HepG2 (cell line): ENCODE measurements around the gene VEZT. TPM values are rescaled to one million over a fixed set of nuclear protein-coding genes. Genes with fewer than 3 reads are reported as not detected.

ENCODE experiments used
- ATAC-seq: fragments of 200-7000 bp; cut with Tn5 transposase; 3 replicates; pipeline ENCODE4 v1.9.1; 2020; ENCODE audit warnings: mild to moderate bottlenecking, moderate library complexity
- BruUV-seq: library from RNA; stranded (reverse); fragments of 400-500 nt; replicated peaks from 2 replicates; lab custom pipeline; 2021; lab: Mats Ljungman, UMichigan
- CTCF ChIA-PET: fragments of 300-600 bp; formaldehyde crosslinking; extraction: SDS; loops from one replicate; lab custom pipeline; 2021; ENCODE audit warnings: low total read pairs, inconsistent platforms, low intra/inter-chr PET ratio; lab: Yijun Ruan, JAX
- POLR2A ChIA-PET: fragments of 350-600 bp; sonication (Branson Sonifier 250); formaldehyde crosslinking; loops from one replicate; lab custom pipeline; 2020; ENCODE audit warnings: antibody characterized with exemption, inconsistent platforms; lab: Yijun Ruan, JAX
- DNase-seq: peaks from one replicate; pipeline ENCODE4 v3.0.0-alpha.2; 2015; ENCODE audit warnings: low spot score
- FAIRE-seq: peaks from 3 replicates; lab custom pipeline; 2011; peaks lifted over from hg19 to GRCh38; lab: Jason Lieb, UNC
- H2AFZ ChIP-seq: one replicate; pipeline ENCODE4 v1.6.1; 2011; ENCODE audit warnings: low read length, inconsistent platforms
- H3K27ac ChIP-seq: fragments of 300-600 bp; 3 replicates; pipeline ENCODE4 v1.8.0; 2011; ENCODE audit warnings: mixed run types, mild to moderate bottlenecking, mixed read lengths, low read length, inconsistent platforms; ENCODE audit not compliant: insufficient read depth; ENCODE audit errors: extremely low read length
- H3K27me3 ChIP-seq, 2 experiments: fragments of 200-600 bp in 1 of 2; 2 replicates in 1 of 2; 3 replicates in 1 of 2; pipeline versions ENCODE4 v1.6.0 to v1.8.0; 2011; ENCODE audit warnings: low read length in 2 of 2, mild to moderate bottlenecking in 2 of 2, moderate library complexity in 2 of 2, inconsistent platforms in 1 of 2; ENCODE audit not compliant: insufficient read depth in 2 of 2, control insufficient read depth in 1 of 2
- H3K36me3 ChIP-seq, 2 experiments: fragments of 200-600 bp in 1 of 2; replicated peaks in 1 of 2; 2 replicates in 1 of 2; 3 replicates in 1 of 2; pipeline versions ENCODE4 v1.5.1 to v1.8.0; 2011; ENCODE audit warnings: low read length in 2 of 2, inconsistent platforms in 1 of 2; ENCODE audit not compliant: insufficient read depth in 2 of 2, control insufficient read depth in 1 of 2
- H3K4me1 ChIP-seq: 2 replicates; pipeline ENCODE4 v1.5.1; 2012; ENCODE audit warnings: low read length, inconsistent platforms; ENCODE audit not compliant: insufficient read depth
- H3K4me2 ChIP-seq: 2 replicates; pipeline ENCODE4 v1.6.0; 2011; ENCODE audit warnings: low read depth, low read length, inconsistent platforms
- H3K4me3 ChIP-seq, 3 experiments: fragments of 200-600 bp in 1 of 3; sonication (generic), shearing (Covaris generic) in 1 of 3; replicated peaks in 1 of 3; 2 replicates each; pipeline ENCODE4 v1.5.1; 2011 to 2016; ENCODE audit warnings: low read length in 3 of 3, inconsistent platforms in 2 of 3, low read depth in 2 of 3, mild to moderate bottlenecking in 2 of 3, control low read depth in 1 of 3, mixed read lengths in 1 of 3; ENCODE audit not compliant: insufficient read depth in 1 of 3
- H3K79me2 ChIP-seq: one replicate; pipeline ENCODE4 v1.6.1; 2011; ENCODE audit warnings: low read length, inconsistent platforms; ENCODE audit not compliant: insufficient read depth
- H3K9ac ChIP-seq: 2 replicates; pipeline ENCODE4 v1.6.0; 2011; ENCODE audit warnings: mild to moderate bottlenecking, low read depth, low read length, inconsistent platforms; ENCODE audit not compliant: insufficient read depth
- H3K9me3 ChIP-seq: 2 replicates; pipeline ENCODE4 v1.5.1; 2012; ENCODE audit warnings: mild to moderate bottlenecking, low read length
- H4K20me1 ChIP-seq: 2 replicates; pipeline ENCODE4 v1.6.0; 2011; ENCODE audit warnings: inconsistent platforms, mild to moderate bottlenecking, low read length, moderate library complexity; ENCODE audit not compliant: insufficient read depth
- ARNT2 ChIP-seq: sonication (generic); formaldehyde crosslinking; IDR thresholded peaks from 2 replicates; pipeline ENCODE4 v1.8.0; 2022; ENCODE audit warnings: mild to moderate bottlenecking, low read depth, missing genetic modification reagents, moderate library complexity
- FIP1L1 ChIP-seq: fragments of 200-400 bp; formaldehyde crosslinking; IDR thresholded peaks from 2 replicates; pipeline ENCODE4 v1.6.1; 2018; ENCODE audit warnings: low read depth, mild to moderate bottlenecking, low read length, moderate library complexity, borderline replicate concordance; ENCODE audit not compliant: insufficient read depth
- GFI1 ChIP-seq: sonication (generic); formaldehyde crosslinking; IDR thresholded peaks from 2 replicates; pipeline ENCODE4 v1.5.0; 2020; ENCODE audit warnings: missing genetic modification reagents, mild to moderate bottlenecking, borderline replicate concordance
- HHEX ChIP-seq: IDR thresholded peaks from 2 replicates; pipeline ENCODE4 v1.6.1; 2016; ENCODE audit warnings: control low read depth
- PRPF4 ChIP-seq: fragments of 200-400 bp; formaldehyde crosslinking; IDR thresholded peaks from 2 replicates; pipeline ENCODE4 v1.6.1; 2016; ENCODE audit warnings: low read length, low read depth; ENCODE audit not compliant: poor library complexity, severe bottlenecking
- SRF ChIP-seq: IDR thresholded peaks from 2 replicates; pipeline ENCODE4 v1.6.1; 2011; ENCODE audit warnings: mild to moderate bottlenecking, low read depth, low read length, moderate library complexity
- ZC3H13 ChIP-seq: sonication (generic); formaldehyde crosslinking; IDR thresholded peaks from 2 replicates; pipeline ENCODE4 v1.8.1; 2023; ENCODE audit warnings: mild to moderate bottlenecking, missing genetic modification reagents, moderate library complexity
- ZNF20 ChIP-seq: sonication (generic); formaldehyde crosslinking; IDR thresholded peaks from 2 replicates; pipeline ENCODE4 v1.4.0; 2020; ENCODE audit warnings: mild to moderate bottlenecking, moderate library complexity, missing genetic modification reagents
- ZNF460 ChIP-seq: sonication (generic); formaldehyde crosslinking; IDR thresholded peaks from 2 replicates; pipeline ENCODE4 v1.5.1; 2020; ENCODE audit warnings: missing genetic modification reagents, mild to moderate bottlenecking, borderline replicate concordance
- ZNF550 ChIP-seq: sonication (generic); formaldehyde crosslinking; IDR thresholded peaks from 2 replicates; pipeline ENCODE4 v1.4.0; 2020; ENCODE audit warnings: mild to moderate bottlenecking, missing genetic modification reagents, borderline replicate concordance
- ZNF777 ChIP-seq: sonication (generic); formaldehyde crosslinking; IDR thresholded peaks from 2 replicates; pipeline ENCODE4 v1.4.0; 2020; ENCODE audit warnings: missing genetic modification reagents
- WGBS: methylation state at CpG from one replicate; pipeline ENCODE4 v1.1.6; 2017; ENCODE audit warnings: low lambda C conversion rate; 5-methylcytosine and 5-hydroxymethylcytosine counted together
- in situ Hi-C: cut with HindIII; loops from 2 replicates; pipeline ENCODE4 v1.10.0; 2017; ENCODE audit warnings: low pct_unique_long_range_greater_than_20kb; ENCODE audit not compliant: extremely low pct_ligation_motif_present
- intact Hi-C: fragments of 100-400 bp; cut with micrococcal nuclease; formaldehyde crosslinking; loops from one replicate; pipeline ENCODE4 v1.10.0; 2022; ENCODE audit not compliant: unreplicated experiment
- polyA plus RNA-seq, 8 experiments: library from polyadenylated mRNA; depleted of rRNA in 3 of 8; stranded (reverse) in 7 of 8; unstranded in 1 of 8; fragments of >200 nt; fragmentation: Illumina TruSeq in 4 of 8; extraction: Trizol in 4 of 8; gene quantifications; 2 replicates each; pipeline versions ENCODE4 v1.2.1 to v1.2.3, GENCODE V29; 2011 to 2016; ENCODE audit warnings: low read depth in 4 of 8, missing spikeins in 1 of 8, mixed read lengths in 1 of 8; ENCODE audit not compliant: insufficient read depth in 1 of 8
- total RNA-seq, 5 experiments: library from RNA; depleted of rRNA; stranded (reverse); fragments of >200 nt; fragmentation: Illumina TruSeq; extraction: Trizol; gene quantifications; 2 replicates each; pipeline ENCODE4 v1.2.3, GENCODE V29; 2016; ENCODE audit warnings: low read depth in 1 of 5
- TF ChIP-seq, protein P1 (sequence below): sonication (generic); formaldehyde crosslinking; IDR thresholded peaks from 2 replicates; pipeline ENCODE4 v1.8.0; 2022; ENCODE audit warnings: missing genetic modification reagents, mild to moderate bottlenecking, inconsistent platforms, borderline replicate concordance

Gene VEZT
- total and polyA plus RNA-seq, 2 of the 13 experiments (the other 11 are each of a cell fraction or from before 2014, with no cell fraction given), result 35.5 to 51.6 TPM

DNA sequence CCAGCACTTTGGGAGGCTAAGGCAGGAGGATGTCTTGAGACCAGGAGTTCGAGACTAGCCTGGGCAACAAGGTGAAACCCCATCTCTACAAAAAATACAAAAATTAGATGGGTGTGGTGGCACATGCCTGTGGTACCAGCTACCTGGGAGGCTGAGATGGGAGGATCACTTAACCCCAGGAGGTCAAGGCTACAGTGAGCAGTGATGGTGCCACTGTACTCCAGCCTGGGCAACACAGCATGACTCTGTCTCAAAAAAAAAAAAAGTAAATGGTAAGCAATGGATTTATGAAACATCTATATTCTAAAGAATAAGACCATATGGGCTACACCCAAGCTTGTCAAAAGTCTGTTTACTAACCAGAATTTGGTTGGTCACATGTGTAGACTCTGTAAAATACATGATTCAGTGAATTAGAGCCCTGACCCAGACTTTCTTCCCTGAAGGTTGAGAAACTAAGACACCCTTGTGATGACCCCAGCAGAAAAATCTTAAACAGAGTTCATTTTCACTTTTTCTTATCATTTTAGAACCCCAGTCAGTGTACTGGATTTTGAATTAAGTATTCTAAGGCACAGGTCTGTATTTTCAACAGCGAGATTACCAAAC, 12.5 kb upstream of the VEZT start:
- Histone ChIP-seq H3K9me3 (no peaks in the 10 kb centered on the region), H2AFZ (no peak overlapping the region), H3K4me2 (no peak overlapping the region), H3K9ac (no peak overlapping the region), H4K20me1 (no peaks in the 10 kb centered on the region), H3K4me3 (no peak overlapping the region), H3K79me2 (no peaks in the 10 kb centered on the region), H3K27ac (no peak overlapping the region)
- no TSS peak for BruUV-seq
- DNase-seq, result no peak
- 96% methylated on average over 2 of the region's 2 CpGs for WGBS
- FAIRE-seq, result no peak
- ATAC-seq, result no peak
- POLR2A ChIA-PET, result no interaction called here
- TF ChIP-seq FIP1L1, result no peak
- no peak for TF ChIP-seq SRF
- TF ChIP-seq ZNF20 (CRISPR knock-in tag), result no peak
- no peak for TF ChIP-seq ZNF777 (CRISPR knock-in tag)
- TF ChIP-seq, protein P1, sequence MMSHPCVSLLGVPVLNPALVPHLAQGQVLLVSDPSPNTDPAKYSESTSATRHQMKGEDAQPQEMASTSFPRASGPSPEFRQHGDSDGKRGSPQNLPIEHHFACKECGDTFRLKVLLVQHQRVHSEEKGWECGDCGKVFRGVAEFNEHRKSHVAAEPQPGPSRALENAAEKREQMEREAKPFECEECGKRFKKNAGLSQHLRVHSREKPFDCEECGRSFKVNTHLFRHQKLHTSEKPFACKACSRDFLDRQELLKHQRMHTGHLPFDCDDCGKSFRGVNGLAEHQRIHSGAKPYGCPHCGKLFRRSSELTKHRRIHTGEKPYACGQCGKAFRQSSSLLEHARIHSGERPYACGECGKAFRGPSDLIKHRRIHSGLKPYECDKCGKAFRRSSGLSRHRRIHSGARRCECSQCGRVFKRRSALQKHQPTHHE (CRISPR knock-in tag), result no peak
- no peak for TF ChIP-seq GFI1 (CRISPR knock-in tag)
- no peak for TF ChIP-seq HHEX (CRISPR knock-in tag)
- no peak for TF ChIP-seq ZC3H13
- TF ChIP-seq ZNF460 (CRISPR knock-in tag), result no peak
- no peak for TF ChIP-seq PRPF4
- no peak for TF ChIP-seq ARNT2
- no peak for TF ChIP-seq ZNF550 (CRISPR knock-in tag)
- TF ChIP-seq, all 625 proteins: peak for 0
- in situ Hi-C loops, result no loop called here
- H3K4me1 ChIP-seq, result 0 out of 2 replicates have a peak, but pooled peaks cover 7% of the 10 kb centered on the region
- intact Hi-C loops, result no loop called here
- no peaks in the 10 kb centered on the region for H3K27me3 ChIP-seq
- H3K36me3 ChIP-seq, result peaks cover 0 to 6% of the 10 kb centered on the region in 2 experiments; a peak in 2 of 5 replicates
- CTCF ChIA-PET, result no interaction called here
